Vagina (tissue), 2 donors: ENCODE results near the gene TMEM164.

Experiments used
- CTCF ChIP-seq, 3 experiments: fragments of 450-650 bp in 2 of 3; fragments of 200-600 bp in 1 of 3; sonication (generic) in 1 of 3; IDR thresholded peaks; one replicate each; pipeline ENCODE4 v1.5.1; 2017 to 2019; ENCODE audit warnings: antibody characterized with exemption in 3 of 3, mild to moderate bottlenecking in 2 of 3, moderate library complexity in 2 of 3
- POLR2A ChIP-seq, 2 donors: fragments of 450-650 bp; IDR thresholded peaks; one replicate each; pipeline ENCODE4 v1.6.1; 2017; ENCODE audit warnings: antibody characterized with exemption in 2 of 2, mild to moderate bottlenecking in 2 of 2, moderate library complexity in 2 of 2
- POLR2AphosphoS5 ChIP-seq, 2 donors: sonication (generic); formaldehyde crosslinking; IDR thresholded peaks; one replicate each; pipeline ENCODE4 v1.9.0; 2017; ENCODE audit warnings: antibody characterized with exemption in 2 of 2, mild to moderate bottlenecking in 2 of 2, low read depth in 1 of 2; ENCODE audit not compliant: insufficient read depth in 1 of 2

- no peak for TF ChIP-seq CTCF (IDR thresholded peaks at IDR 0.05)
- TF ChIP-seq POLR2AphosphoS5 (IDR thresholded peaks at IDR 0.05; ENCODE audit: insufficient read depth in 1 of 2, low read depth in 1 of 2): no peak
- TF ChIP-seq POLR2A (IDR thresholded peaks at IDR 0.05): no peak
Observed at GRCh38 chrX:110046001-110046400, 43.1 kb downstream of the TMEM164 start.
